Hypothalamus (tissue), 51 donors: ENCODE results near the gene RPUSD1.

Experiments
- DNase-seq, 51 donors: peaks; one replicate each; lab custom pipeline; 2025; lab: John Stamatoyannopoulos, UW

Gene RPUSD1

GRCh38 chr16:819336-820043 is 31.3 kb upstream of the RPUSD1 start:
- DNase-seq = no peak

- no peak for DNase-seq
Measured at GRCh38 chr16:818592-818991, 30.4 kb upstream of the RPUSD1 start.

GRCh38 chr16:818132-818531 is 30.0 kb upstream of the RPUSD1 start:
- no peak for DNase-seq

- no peak for DNase-seq
Measured at GRCh38 chr16:817001-817906, 29.1 kb upstream of the RPUSD1 start.

GRCh38 chr16:815861-816260 is 27.7 kb upstream of the RPUSD1 start:
- DNase-seq = no peak

- peak in 1 of 51 donors; percentile 11 for DNase-seq
Measured at GRCh38 chr16:814974-815373, 26.8 kb upstream of the RPUSD1 start.

GRCh38 chr16:813916-814412 is 25.8 kb upstream of the RPUSD1 start:
- DNase-seq = peak in 1 of 51 donors; percentile 45

GRCh38 chr16:813204-813915 is 25.2 kb upstream of the RPUSD1 start:
- DNase-seq = peak in 46 of 51 donors; percentile 4 to 79 (median 46)

- DNase-seq = no peak
Measured at GRCh38 chr16:808085-808386, 19.9 kb upstream of the RPUSD1 start.

- peak in 50 of 51 donors; percentile 29 to 93 (median 82) for DNase-seq
Measured at GRCh38 chr16:807347-808084, 19.3 kb upstream of the RPUSD1 start.

- no peak for DNase-seq
Measured at GRCh38 chr16:805474-805873, 17.3 kb upstream of the RPUSD1 start.

- DNase-seq = no peak
Measured at GRCh38 chr16:804193-805048, 16.2 kb upstream of the RPUSD1 start.

- no peak for DNase-seq
Measured at GRCh38 chr16:803754-804080, 15.5 kb upstream of the RPUSD1 start.

- DNase-seq = no peak
Measured at GRCh38 chr16:802914-803753, 15.0 kb upstream of the RPUSD1 start.

- DNase-seq = no peak
Measured at GRCh38 chr16:802461-802860, 14.3 kb upstream of the RPUSD1 start.

GRCh38 chr16:801584-802363 is 13.6 kb upstream of the RPUSD1 start:
- no peak for DNase-seq

GRCh38 chr16:800834-801511 is 12.8 kb upstream of the RPUSD1 start:
- no peak for DNase-seq
